ENCODE results near the gene BCAP31.
A peak's percentile ranks its signal among the peaks of the same experiment; 100 is the strongest.

BCAP31 gene

DNA sequence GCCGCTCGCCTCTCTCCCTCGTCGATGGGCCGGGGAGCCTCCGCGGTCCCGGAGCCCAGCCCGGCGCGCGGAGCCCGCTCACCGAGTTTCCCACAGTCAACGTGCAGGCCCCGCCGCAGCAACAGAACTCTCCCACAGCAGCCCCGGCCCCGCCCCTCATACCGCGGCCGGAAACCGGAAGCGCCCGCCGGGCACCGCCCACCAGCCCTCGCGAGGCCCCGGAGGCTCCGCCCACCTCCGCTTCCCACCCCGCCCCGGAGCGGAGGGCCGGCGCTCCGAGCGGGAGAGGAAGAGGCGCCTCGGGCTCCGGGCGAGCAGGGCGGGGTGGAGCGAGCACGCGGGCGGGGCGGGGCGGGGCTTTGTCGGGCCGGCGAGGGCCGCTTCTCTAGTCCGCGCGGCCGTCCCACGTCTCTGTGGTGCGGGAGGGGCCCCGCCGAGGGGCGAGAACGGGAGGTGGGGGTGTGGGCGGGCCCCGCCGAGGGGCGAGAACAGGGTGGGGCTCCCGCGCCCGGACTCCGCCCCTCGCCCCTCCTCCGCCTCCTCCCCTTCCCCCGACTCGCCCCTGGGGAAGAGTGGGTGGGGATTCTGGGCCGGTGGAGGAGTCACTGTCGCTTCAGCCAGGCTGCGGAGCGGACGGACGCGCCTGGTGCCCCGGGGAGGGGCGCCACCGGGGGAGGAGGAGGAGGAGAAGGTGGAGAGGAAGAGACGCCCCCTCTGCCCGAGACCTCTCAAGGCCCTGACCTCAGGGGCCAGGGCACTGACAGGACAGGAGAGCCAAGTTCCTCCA lies at the start of gene BCAP31, which contains the start of gene ABCD1:
BCAP31 (minus strand) TSS at position 136 of the 787 bp plus-strand sequence. CDS start 1,143 bp downstream, outside the sequence.
ABCD1 (plus strand) TSS at position 605 of the 787 bp plus-strand sequence. CDS start 411 bp downstream, outside the sequence.
- TF ChIP-seq, protein P1, sequence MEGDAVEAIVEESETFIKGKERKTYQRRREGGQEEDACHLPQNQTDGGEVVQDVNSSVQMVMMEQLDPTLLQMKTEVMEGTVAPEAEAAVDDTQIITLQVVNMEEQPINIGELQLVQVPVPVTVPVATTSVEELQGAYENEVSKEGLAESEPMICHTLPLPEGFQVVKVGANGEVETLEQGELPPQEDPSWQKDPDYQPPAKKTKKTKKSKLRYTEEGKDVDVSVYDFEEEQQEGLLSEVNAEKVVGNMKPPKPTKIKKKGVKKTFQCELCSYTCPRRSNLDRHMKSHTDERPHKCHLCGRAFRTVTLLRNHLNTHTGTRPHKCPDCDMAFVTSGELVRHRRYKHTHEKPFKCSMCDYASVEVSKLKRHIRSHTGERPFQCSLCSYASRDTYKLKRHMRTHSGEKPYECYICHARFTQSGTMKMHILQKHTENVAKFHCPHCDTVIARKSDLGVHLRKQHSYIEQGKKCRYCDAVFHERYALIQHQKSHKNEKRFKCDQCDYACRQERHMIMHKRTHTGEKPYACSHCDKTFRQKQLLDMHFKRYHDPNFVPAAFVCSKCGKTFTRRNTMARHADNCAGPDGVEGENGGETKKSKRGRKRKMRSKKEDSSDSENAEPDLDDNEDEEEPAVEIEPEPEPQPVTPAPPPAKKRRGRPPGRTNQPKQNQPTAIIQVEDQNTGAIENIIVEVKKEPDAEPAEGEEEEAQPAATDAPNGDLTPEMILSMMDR (IDR thresholded peaks at IDR 0.05; ENCODE audit: unreplicated experiment in 3 of 3): no peak
- H3K9me3 Mint-ChIP-seq: peaks cover 12% of the 10 kb centered on the region
- peak within 1 kb of the TSS; percentile 87 to 90 (median 87) for H3K4me3 Mint-ChIP-seq
- H3K27ac Mint-ChIP-seq: peak within 1 kb of the TSS; percentile 47 to 91 (median 78)
- peaks cover 21% of the 10 kb centered on the region for H3K36me3 Mint-ChIP-seq (ENCODE audit: low read depth)
- H3K4me1 Mint-ChIP-seq: peaks cover 21% of the 10 kb centered on the region
- peaks cover 6% of the 10 kb centered on the region for H3K27me3 Mint-ChIP-seq (ENCODE audit: low read depth)

DNA sequence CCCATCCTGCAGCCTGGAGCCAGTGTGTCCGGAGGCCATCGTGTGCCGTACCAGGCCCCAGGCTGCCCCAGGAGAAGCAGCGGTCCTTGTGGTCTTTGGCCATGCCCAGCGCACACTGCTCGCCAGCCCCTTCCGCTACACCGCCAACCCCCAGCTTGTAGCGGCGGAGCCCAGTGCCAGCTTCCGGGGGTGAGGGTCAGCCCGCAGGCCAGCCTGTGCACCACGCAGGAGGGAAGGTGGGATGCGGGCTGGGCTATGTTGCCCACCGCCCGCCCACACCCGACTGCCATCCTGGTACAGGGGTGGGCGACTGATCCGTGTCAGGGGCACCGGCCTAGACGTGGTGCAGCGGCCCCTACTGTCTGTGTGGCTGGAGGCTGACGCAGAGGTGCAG lies 49.0 kb upstream of the BCAP31 start:
- Mint-ChIP-seq H3K27ac (no peak overlapping the region), H3K4me3 (no peak overlapping the region), H3K9me3 (no peaks in the 10 kb centered on the region), H3K4me1 (no peaks in the 10 kb centered on the region), H3K36me3 (ENCODE audit: low read depth) (no peaks in the 10 kb centered on the region), H3K27me3 (ENCODE audit: low read depth) (no peaks in the 10 kb centered on the region)
- TF ChIP-seq, protein P1 (IDR thresholded peaks at IDR 0.05; ENCODE audit: unreplicated experiment in 3 of 3): no peak

DNA sequence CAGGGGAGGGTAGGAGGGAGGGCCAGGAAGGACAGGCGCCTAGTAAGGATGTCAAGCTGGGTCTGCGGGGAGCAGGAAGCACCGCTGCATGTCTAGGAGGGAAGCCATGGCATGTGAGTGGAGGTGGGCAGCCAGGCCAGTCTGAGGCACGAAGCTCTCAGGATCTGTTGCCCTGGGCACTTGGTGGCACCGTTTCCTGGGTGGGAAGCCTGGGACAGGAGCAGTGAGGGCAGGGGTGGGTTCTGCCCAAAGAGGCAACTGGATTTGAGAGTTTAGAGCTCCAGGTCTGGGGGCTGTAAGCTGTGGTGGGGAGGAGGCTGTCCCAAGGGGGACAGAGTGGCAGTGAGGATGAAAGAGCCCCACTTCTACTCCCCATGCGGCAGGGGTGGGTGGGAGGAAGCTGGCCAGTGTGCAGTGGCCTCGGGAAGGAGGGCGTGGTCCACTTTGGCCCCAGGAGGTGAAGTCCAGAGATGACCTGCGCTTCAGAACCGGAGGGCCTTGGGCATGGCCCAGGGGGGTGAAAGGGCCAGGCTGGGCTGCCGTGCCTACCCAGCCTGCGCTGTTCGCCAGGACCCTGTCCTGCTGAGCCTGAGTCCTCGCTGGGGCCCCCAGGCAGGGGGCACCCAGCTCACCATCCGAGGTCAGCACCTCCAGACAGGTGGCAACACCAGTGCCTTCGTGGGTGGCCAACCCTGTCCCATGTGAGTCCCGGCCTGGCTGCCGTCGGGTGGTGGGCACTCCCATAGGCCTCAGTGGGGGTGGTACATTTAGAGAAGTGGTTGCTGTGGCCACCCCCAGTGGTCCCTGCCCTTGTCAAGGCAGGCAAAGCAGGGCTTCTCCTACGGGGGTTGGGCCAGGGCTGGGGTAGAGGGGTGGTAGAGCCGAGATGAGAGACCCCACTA lies 48.4 kb upstream of the BCAP31 start:
- Mint-ChIP-seq H3K27me3 (ENCODE audit: low read depth) (no peaks in the 10 kb centered on the region), H3K4me3 (no peak overlapping the region), H3K27ac (no peak overlapping the region), H3K4me1 (no peaks in the 10 kb centered on the region), H3K9me3 (no peaks in the 10 kb centered on the region), H3K36me3 (ENCODE audit: low read depth) (no peaks in the 10 kb centered on the region)
- TF ChIP-seq, protein P1 (IDR thresholded peaks at IDR 0.05; ENCODE audit: unreplicated experiment in 3 of 3): no peak

DNA sequence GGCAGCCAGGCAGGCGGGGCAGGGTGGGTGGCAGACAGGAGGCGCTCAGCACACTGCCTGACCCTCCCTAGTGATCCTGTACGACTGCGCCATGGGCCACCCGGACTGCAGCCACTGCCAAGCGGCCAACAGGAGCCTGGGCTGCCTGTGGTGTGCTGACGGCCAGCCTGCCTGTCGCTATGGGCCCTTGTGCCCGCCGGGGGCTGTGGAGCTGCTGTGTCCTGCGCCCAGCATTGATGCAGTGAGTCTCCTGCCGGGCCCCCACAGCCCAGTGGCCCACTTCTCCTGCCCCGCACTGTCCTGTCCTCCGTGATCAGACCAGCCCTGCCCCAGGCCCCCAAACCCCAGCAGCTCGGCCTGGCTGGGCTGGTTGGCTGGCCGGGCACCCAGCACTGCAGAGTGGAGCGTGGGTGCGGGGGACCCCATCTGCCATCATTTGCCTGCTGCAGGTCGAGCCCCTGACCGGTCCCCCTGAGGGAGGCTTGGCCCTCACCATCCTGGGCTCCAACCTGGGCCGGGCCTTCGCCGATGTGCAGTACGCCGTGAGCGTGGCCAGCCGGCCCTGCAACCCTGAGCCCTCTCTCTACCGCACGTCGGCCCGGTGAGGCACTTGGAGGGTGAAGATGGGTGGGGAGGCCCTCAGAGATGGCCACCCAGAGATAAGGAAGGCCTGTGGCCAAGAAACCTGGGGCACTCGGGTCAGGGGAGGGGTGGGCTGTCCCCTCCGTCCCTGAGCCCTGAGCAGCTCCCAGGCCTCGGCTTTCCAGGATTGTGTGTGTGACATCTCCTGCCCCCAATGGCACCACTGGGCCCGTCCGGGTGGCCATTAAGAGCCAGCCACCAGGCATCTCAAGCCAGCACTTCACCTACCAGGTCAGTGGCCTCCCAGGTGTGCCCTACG lies 47.5 kb upstream of the BCAP31 start:
- TF ChIP-seq, protein P1 (IDR thresholded peaks at IDR 0.05; ENCODE audit: unreplicated experiment in 3 of 3): no peak
- Mint-ChIP-seq H3K4me1 (peaks cover under 1% of the 10 kb centered on the region), H3K9me3 (no peaks in the 10 kb centered on the region), H3K36me3 (ENCODE audit: low read depth) (no peaks in the 10 kb centered on the region), H3K4me3 (no peak overlapping the region), H3K27me3 (ENCODE audit: low read depth) (no peaks in the 10 kb centered on the region), H3K27ac (no peak overlapping the region)

DNA sequence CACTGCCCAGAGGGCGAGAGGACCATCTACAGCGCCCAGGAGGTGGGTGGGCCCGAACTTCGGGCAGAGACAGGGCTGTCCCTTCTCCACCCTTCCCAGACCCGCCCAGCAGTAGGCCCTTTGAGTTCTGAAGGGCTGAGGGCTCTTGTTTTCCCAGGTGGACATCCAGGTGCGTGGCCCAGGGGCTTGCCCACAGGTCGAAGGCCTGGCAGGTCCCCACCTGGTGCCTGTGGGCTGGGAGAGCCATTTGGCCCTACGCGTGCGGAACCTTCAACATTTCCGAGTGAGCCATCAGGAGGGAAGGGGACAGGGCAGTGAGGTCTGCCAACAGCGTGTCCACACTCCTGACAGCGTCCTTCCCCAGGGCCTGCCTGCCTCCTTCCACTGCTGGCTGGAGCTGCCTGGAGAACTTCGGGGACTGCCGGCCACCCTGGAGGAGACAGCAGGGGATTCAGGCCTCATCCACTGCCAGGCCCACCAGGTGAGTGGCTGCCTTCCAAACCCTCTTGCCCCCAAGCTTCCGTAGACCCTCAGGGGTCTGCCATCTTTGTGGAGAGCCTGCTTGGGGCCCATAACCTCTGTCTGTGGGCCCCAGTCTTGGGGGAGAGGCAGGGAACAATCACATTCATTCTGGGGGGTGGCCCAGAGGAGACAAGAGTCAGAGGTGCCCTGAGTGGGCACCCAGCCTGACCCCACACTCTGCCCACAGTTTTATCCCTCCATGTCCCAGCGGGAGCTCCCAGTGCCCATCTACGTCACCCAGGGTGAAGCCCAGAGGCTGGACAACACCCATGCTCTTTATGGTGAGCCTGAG lies 46.6 kb upstream of the BCAP31 start:
- Mint-ChIP-seq H3K27ac (no peak overlapping the region), H3K36me3 (ENCODE audit: low read depth) (no peaks in the 10 kb centered on the region), H3K9me3 (no peaks in the 10 kb centered on the region), H3K27me3 (ENCODE audit: low read depth) (no peaks in the 10 kb centered on the region), H3K4me1 (peaks cover 5% of the 10 kb centered on the region), H3K4me3 (no peak overlapping the region)
- TF ChIP-seq, protein P1 (IDR thresholded peaks at IDR 0.05; ENCODE audit: unreplicated experiment in 3 of 3): no peak

Data from nephron (organoid).